H1 (cell line): ENCODE results near the gene RAB25. TPM values are rescaled to one million over a fixed set of nuclear protein-coding genes. Genes with fewer than 3 reads are reported as not detected.

ENCODE experiments used
- CTCF ChIA-PET: fragments of 300-600 bp; sonication (Branson Sonifier 250); formaldehyde crosslinking; loops from one replicate; lab custom pipeline; 2021; ENCODE audit not compliant: partially characterized antibody; lab: Charles Lee
- POLR2A ChIA-PET: fragments of 300-600 bp; sonication (Branson Sonifier 250); formaldehyde crosslinking; loops from one replicate; lab custom pipeline; 2021; ENCODE audit warnings: inconsistent platforms; ENCODE audit not compliant: partially characterized antibody; lab: Charles Lee
- DNase-seq, 2 experiments: peaks; one replicate each; pipeline versions ENCODE4 v3.0.0 to v3.0.0-alpha.2; 2010 to 2022; ENCODE audit warnings: low spot score in 2 of 2, low read depth in 1 of 2, mixed read lengths in 1 of 2
- FAIRE-seq: peaks from 2 replicates; lab custom pipeline; 2011; peaks lifted over from hg19 to GRCh38; lab: Jason Lieb, UNC
- H2AFZ ChIP-seq: 2 replicates; pipeline ENCODE4 v1.8.1; 2012; ENCODE audit warnings: low read length, inconsistent platforms
- H2AK5ac ChIP-seq: 2 replicates; pipeline ENCODE4 v1.6.1; 2013; ENCODE audit warnings: low read depth, low read length
- H2BK120ac ChIP-seq: replicated peaks from 2 replicates; pipeline ENCODE3; 2013; ENCODE audit warnings: low read depth, low read length, inconsistent platforms
- H2BK12ac ChIP-seq: 2 replicates; pipeline ENCODE4 v1.6.1; 2013; ENCODE audit warnings: low read depth, low read length
- H2BK15ac ChIP-seq: 2 replicates; pipeline ENCODE4 v1.6.1; 2013; ENCODE audit warnings: low read length
- H2BK20ac ChIP-seq: 2 replicates; pipeline ENCODE4 v1.6.1; 2013; ENCODE audit warnings: low read length
- H2BK5ac ChIP-seq: 2 replicates; pipeline ENCODE4 v1.6.1; 2013; ENCODE audit warnings: low read depth, low read length
- H3K14ac ChIP-seq: 2 replicates; pipeline ENCODE4 v1.6.1; 2013; ENCODE audit warnings: inconsistent platforms; ENCODE audit not compliant: insufficient read length
- H3K18ac ChIP-seq: 2 replicates; pipeline ENCODE4 v1.6.1; 2013; ENCODE audit warnings: low read length; ENCODE audit errors: extremely low read depth
- H3K23ac ChIP-seq: 2 replicates; pipeline ENCODE4 v1.6.1; 2013; ENCODE audit warnings: inconsistent platforms; ENCODE audit not compliant: insufficient read length
- H3K23me2 ChIP-seq: 2 replicates; pipeline ENCODE4 v1.6.1; 2013; ENCODE audit warnings: low read depth, low read length
- H3K27ac ChIP-seq: 2 replicates; pipeline ENCODE4 v1.6.1; 2011; ENCODE audit warnings: low read depth, low read length, inconsistent platforms
- H3K27me3 ChIP-seq, 4 experiments: replicated peaks in 1 of 4; 1 replicate in 1 of 4; 2 replicates in 3 of 4; pipeline versions ENCODE4 v1.6.1 to v1.8.1; 2011 to 2013; ENCODE audit warnings: low read length in 3 of 4, mild to moderate bottlenecking in 3 of 4, inconsistent platforms in 2 of 4, mixed read lengths in 2 of 4, moderate library complexity in 1 of 4; ENCODE audit not compliant: control insufficient read depth in 3 of 4, insufficient read depth in 3 of 4; ENCODE audit errors: extremely low read depth in 1 of 4
- H3K36me3 ChIP-seq, 4 experiments: 2 replicates each; pipeline versions ENCODE4 v1.6.1 to v1.8.1; 2011 to 2013; ENCODE audit warnings: mild to moderate bottlenecking in 4 of 4, low read length in 3 of 4, moderate library complexity in 2 of 4, control low read depth in 1 of 4, inconsistent platforms in 1 of 4; ENCODE audit not compliant: insufficient read depth in 4 of 4, control insufficient read depth in 2 of 4
- H3K4ac ChIP-seq: replicated peaks from 2 replicates; pipeline ENCODE3; 2013; ENCODE audit warnings: low read length, low read depth, mixed read lengths, inconsistent platforms; ENCODE audit not compliant: insufficient read length
- H3K4me1 ChIP-seq, 4 experiments: replicated peaks in 1 of 4; 1 replicate in 1 of 4; 2 replicates in 3 of 4; pipeline versions ENCODE4 v1.6.1 to v1.8.1; 2011 to 2013; ENCODE audit warnings: low read length in 3 of 4, inconsistent platforms in 2 of 4, mixed read lengths in 1 of 4; ENCODE audit not compliant: insufficient read depth in 4 of 4, control insufficient read depth in 3 of 4
- H3K4me2 ChIP-seq, 2 experiments: 2 replicates each; pipeline versions ENCODE4 v1.6.1 to v1.8.1; 2011 to 2013; ENCODE audit warnings: low read depth in 2 of 2, low read length in 2 of 2, control low read depth in 1 of 2, inconsistent platforms in 1 of 2, mild to moderate bottlenecking in 1 of 2; ENCODE audit not compliant: insufficient read depth in 1 of 2
- H3K4me3 ChIP-seq, 4 experiments: fragments of 200-600, 300-600 bp in 1 of 4; sonication (generic), shearing (Covaris generic), sonication (Bioruptor Twin) in 1 of 4; 2 replicates each; pipeline versions ENCODE4 v1.5.1 to v1.8.1; 2011 to 2016; ENCODE audit warnings: low read length in 4 of 4, low read depth in 3 of 4, control low read depth in 2 of 4, inconsistent platforms in 2 of 4, mild to moderate bottlenecking in 2 of 4, mixed read lengths in 1 of 4, moderate library complexity in 1 of 4; ENCODE audit not compliant: insufficient read depth in 2 of 4; ENCODE audit errors: extremely low read depth in 1 of 4
- H3K56ac ChIP-seq: replicated peaks from 2 replicates; pipeline ENCODE3; 2013; ENCODE audit warnings: low read depth, mild to moderate bottlenecking, mixed read lengths, low read length, inconsistent platforms; ENCODE audit not compliant: insufficient read length
- H3K79me1 ChIP-seq: 2 replicates; pipeline ENCODE4 v1.6.1; 2013; ENCODE audit warnings: low read depth, low read length, control low read depth
- H3K79me2 ChIP-seq, 2 experiments: 2 replicates each; pipeline versions ENCODE4 v1.6.1 to v1.8.1; 2012 to 2013; ENCODE audit warnings: low read length in 2 of 2, mild to moderate bottlenecking in 2 of 2, inconsistent platforms in 1 of 2; ENCODE audit not compliant: insufficient read depth in 2 of 2, control insufficient read depth in 1 of 2
- H3K9ac ChIP-seq, 4 experiments: replicated peaks in 1 of 4; 1 replicate in 1 of 4; 2 replicates in 3 of 4; pipeline versions ENCODE4 v1.6.1 to v1.8.1; 2011 to 2013; ENCODE audit warnings: low read depth in 3 of 4, low read length in 3 of 4, control low read depth in 2 of 4, mild to moderate bottlenecking in 2 of 4, moderate library complexity in 2 of 4, inconsistent platforms in 1 of 4; ENCODE audit errors: extremely low read depth in 1 of 4
- H3K9me3 ChIP-seq, 2 experiments: 2 replicates each; pipeline versions ENCODE4 v1.6.1 to v1.8.1; 2012 to 2013; ENCODE audit warnings: mild to moderate bottlenecking in 2 of 2, moderate library complexity in 2 of 2, control low read depth in 1 of 2, inconsistent platforms in 1 of 2, low read depth in 1 of 2, low read length in 1 of 2, mixed read lengths in 1 of 2; ENCODE audit not compliant: insufficient read depth in 2 of 2
- H4K20me1 ChIP-seq, 2 experiments: replicated peaks in 1 of 2; 2 replicates each; pipeline versions ENCODE3 to v1.8.1; 2011 to 2013; ENCODE audit warnings: inconsistent platforms in 2 of 2, low read length in 2 of 2, mild to moderate bottlenecking in 1 of 2; ENCODE audit not compliant: insufficient read depth in 2 of 2, control insufficient read depth in 1 of 2
- H4K5ac ChIP-seq: 2 replicates; pipeline ENCODE4 v1.6.1; 2013; ENCODE audit warnings: low read length, low read depth, mixed read lengths, inconsistent platforms; ENCODE audit not compliant: insufficient read length
- H4K8ac ChIP-seq: 2 replicates; pipeline ENCODE4 v1.8.0; 2013; ENCODE audit warnings: mild to moderate bottlenecking, moderate library complexity, low read length, inconsistent platforms; ENCODE audit not compliant: insufficient read depth; ENCODE audit errors: extremely low read depth
- H4K91ac ChIP-seq: replicated peaks from 2 replicates; pipeline ENCODE3; 2013; ENCODE audit warnings: low read length, mixed read lengths, inconsistent platforms; ENCODE audit not compliant: insufficient read length
- RAD21 ChIP-seq, 2 experiments: IDR thresholded peaks in 1 of 2; conservative IDR thresholded peaks in 1 of 2; 2 replicates each; pipeline ENCODE4 v1.6.1; 2011; ENCODE audit warnings: low read depth in 2 of 2, low read length in 2 of 2, improper control_type of control experiment in 1 of 2, inconsistent platforms in 1 of 2, mild to moderate bottlenecking in 1 of 2, moderate library complexity in 1 of 2
- RFX5 ChIP-seq: IDR thresholded peaks from 2 replicates; pipeline ENCODE4 v1.6.1; 2011; ENCODE audit warnings: low read depth, low read length, improper control_type of control experiment, borderline replicate concordance
- SP1 ChIP-seq: IDR thresholded peaks from 2 replicates; pipeline ENCODE4 v1.6.1; 2011; ENCODE audit warnings: low read depth, low read length
- TEAD4 ChIP-seq: IDR thresholded peaks from 2 replicates; pipeline ENCODE4 v1.6.1; 2012; ENCODE audit warnings: low read depth, low read length, inconsistent platforms, mixed read lengths
- ZNF274 ChIP-seq: IDR thresholded peaks from 2 replicates; pipeline ENCODE4 v1.7.0; 2012; ENCODE audit warnings: low read length, borderline replicate concordance; ENCODE audit errors: extremely low read depth
- WGBS, 2 experiments: shearing (Covaris generic) in 1 of 2; methylation state at CpG; one replicate each; pipeline versions ENCODE4 v1.1.6 to v1.1.7; 2013 to 2015; ENCODE audit warnings: low lambda C conversion rate in 2 of 2, mixed read lengths in 2 of 2, inconsistent platforms in 1 of 2, low coverage in 1 of 2, missing lambda C conversion rate in 1 of 2; ENCODE audit not compliant: insufficient replicate concordance in 2 of 2, insufficient coverage in 1 of 2, insufficient read length in 1 of 2; ENCODE audit errors: extremely low coverage in 1 of 2, missing lambda C conversion rate in 1 of 2; 5-methylcytosine and 5-hydroxymethylcytosine counted together
- polyA plus RNA-seq, 7 experiments: library from polyadenylated mRNA; depleted of rRNA in 3 of 7; stranded (reverse) in 5 of 7; unstranded in 2 of 7; fragments of >200 nt in 5 of 7; fragments of 200-250 nt in 2 of 7; gene quantifications; 1 replicate in 5 of 7; 2 replicates in 1 of 7; 4 replicates in 1 of 7; pipeline versions ENCODE4 v1.2.1 to v1.2.3, GENCODE V29; 2011 to 2013; ENCODE audit warnings: missing spikeins in 2 of 7, mixed read lengths in 2 of 7
- total RNA-seq: library from RNA; stranded (reverse); fragmentation: NEBNext Ultra II Directional; extraction: Animal tissue kit (Norgen Biotek cat#: 25700); gene quantifications from 2 replicates; pipeline ENCODE4 v1.2.1, GENCODE V29; 2021
- TF ChIP-seq, protein P1 (sequence below): IDR thresholded peaks from 2 replicates; pipeline ENCODE4 v1.6.1; 2011; ENCODE audit warnings: low read length, improper control_type of control experiment

RAB25 gene
- total and polyA plus RNA-seq, 2 of the 8 experiments (the other 6 are each of a cell fraction or from before 2014, with no cell fraction given): 34.8 to 98.2 TPM

DNA sequence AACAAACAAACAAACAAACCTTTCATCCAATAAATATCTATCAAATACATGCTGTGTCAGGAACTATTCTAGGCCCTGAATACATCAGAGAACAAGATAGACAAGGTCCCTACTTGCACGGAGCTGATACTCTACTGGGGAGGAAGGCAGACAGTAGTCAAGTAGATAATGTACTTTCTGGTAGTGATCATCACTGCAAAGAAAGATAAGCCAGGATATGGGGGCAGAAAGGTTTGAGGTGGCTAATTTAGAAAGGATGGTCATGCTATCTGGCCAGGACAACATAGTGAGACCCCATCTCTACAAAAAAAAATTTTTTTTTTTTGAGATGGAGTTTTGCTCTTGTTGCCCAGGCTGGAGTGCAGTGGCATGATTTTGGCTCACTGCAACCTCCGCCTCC is 30.6 kb downstream of the RAB25 start:
- no peak overlapping the region for H2AK5ac ChIP-seq

More for the DNA sequence above, 30.6 kb downstream of the RAB25 start:
- Histone ChIP-seq H3K4me1 (peaks cover 2 to 8% (median 3%) of the 10 kb centered on the region in 4 experiments; a peak in 6 of 7 replicates), H3K36me3 (peaks cover 0 to 4% (median under 1%) of the 10 kb centered on the region in 4 experiments; a peak in 2 of 8 replicates), H3K4ac (no peak overlapping the region), H3K79me2 (peaks cover 0 to 5% of the 10 kb centered on the region in 2 experiments; a peak in 1 of 4 replicates), H4K8ac (no peak overlapping the region), H3K27me3 (no peaks in the 10 kb centered on the region), H2BK12ac (no peak overlapping the region), H2BK20ac (no peak overlapping the region), H3K79me1 (peaks cover 2% of the 10 kb centered on the region; the same call in 1 of the 2 replicates), H3K9me3 (no peaks in the 10 kb centered on the region), H3K14ac (no peak overlapping the region), H4K5ac (no peak overlapping the region), H3K23me2 (no peaks in the 10 kb centered on the region), H3K56ac (no peak overlapping the region), H2AFZ (no peak overlapping the region), H2BK15ac (no peak overlapping the region), H2BK5ac (no peak overlapping the region), H4K91ac (no peak overlapping the region), H4K20me1 (peaks cover 6 to 12% of the 10 kb centered on the region in 2 experiments), H3K18ac (no peak overlapping the region), H3K4me3 (no peak overlapping the region), H3K27ac (no peak overlapping the region), H3K9ac (no peak overlapping the region), H3K23ac (no peak overlapping the region), H3K4me2 (no peak overlapping the region), H2BK120ac (no peak overlapping the region)
- DNase-seq (no peak), FAIRE-seq (no peak)
- ChIA-PET CTCF (interaction anchor here (0.7 to 29.5 kb wide), 16 partner anchors 9 to 337 kb away, joined by 3 to 1994 read pairs (median 4); partner anchors contain the start of genes LMNA, MEX3A, RAB25 and SSR2), POLR2A (interaction anchor here (0.8 to 29.6 kb wide), 6 partner anchors 8 to 33 kb away, joined by 3 to 763 read pairs (median 3); partner anchors contain the start of gene LMNA)
- WGBS, 2 experiments: 88% methylated on average over 2 of the region's 2 CpGs; no CpG with 5 or more reads in 1 of the 2 experiments
- TF ChIP-seq ZNF274 (no peak), RAD21 (IDR thresholded peaks at IDR 0.05 in 1 of 2, conservative IDR thresholded peaks at IDR 0.05 in 1 of 2; ENCODE audit: low read depth in 2 of 2, low read length in 2 of 2) (no peak), RFX5 (no peak), TEAD4 (no peak), SP1 (no peak)
- TF ChIP-seq, protein P1, sequence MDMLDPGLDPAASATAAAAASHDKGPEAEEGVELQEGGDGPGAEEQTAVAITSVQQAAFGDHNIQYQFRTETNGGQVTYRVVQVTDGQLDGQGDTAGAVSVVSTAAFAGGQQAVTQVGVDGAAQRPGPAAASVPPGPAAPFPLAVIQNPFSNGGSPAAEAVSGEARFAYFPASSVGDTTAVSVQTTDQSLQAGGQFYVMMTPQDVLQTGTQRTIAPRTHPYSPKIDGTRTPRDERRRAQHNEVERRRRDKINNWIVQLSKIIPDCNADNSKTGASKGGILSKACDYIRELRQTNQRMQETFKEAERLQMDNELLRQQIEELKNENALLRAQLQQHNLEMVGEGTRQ: no peak
